H1 (cell line): ENCODE results near the gene VENTX. TPM values are rescaled to one million over a fixed set of nuclear protein-coding genes. Genes with fewer than 3 reads are reported as not detected.

Experiments
- CTCF ChIA-PET: fragments of 300-600 bp; sonication (Branson Sonifier 250); formaldehyde crosslinking; loops from one replicate; lab custom pipeline; 2021; ENCODE audit not compliant: partially characterized antibody; lab: Charles Lee
- POLR2A ChIA-PET: fragments of 300-600 bp; sonication (Branson Sonifier 250); formaldehyde crosslinking; loops from one replicate; lab custom pipeline; 2021; ENCODE audit warnings: inconsistent platforms; ENCODE audit not compliant: partially characterized antibody; lab: Charles Lee
- DNase-seq, 2 experiments: peaks; one replicate each; pipeline versions ENCODE4 v3.0.0 to v3.0.0-alpha.2; 2010 to 2022; ENCODE audit warnings: low spot score in 2 of 2, low read depth in 1 of 2, mixed read lengths in 1 of 2
- FAIRE-seq: peaks from 2 replicates; lab custom pipeline; 2011; peaks lifted over from hg19 to GRCh38; lab: Jason Lieb, UNC
- H2AFZ ChIP-seq: 2 replicates; pipeline ENCODE4 v1.8.1; 2012; ENCODE audit warnings: low read length, inconsistent platforms
- H2AK5ac ChIP-seq: 2 replicates; pipeline ENCODE4 v1.6.1; 2013; ENCODE audit warnings: low read depth, low read length
- H2BK120ac ChIP-seq: replicated peaks from 2 replicates; pipeline ENCODE3; 2013; ENCODE audit warnings: low read depth, low read length, inconsistent platforms
- H2BK12ac ChIP-seq: 2 replicates; pipeline ENCODE4 v1.6.1; 2013; ENCODE audit warnings: low read depth, low read length
- H2BK15ac ChIP-seq: 2 replicates; pipeline ENCODE4 v1.6.1; 2013; ENCODE audit warnings: low read length
- H2BK20ac ChIP-seq: 2 replicates; pipeline ENCODE4 v1.6.1; 2013; ENCODE audit warnings: low read length
- H2BK5ac ChIP-seq: 2 replicates; pipeline ENCODE4 v1.6.1; 2013; ENCODE audit warnings: low read depth, low read length
- H3K14ac ChIP-seq: 2 replicates; pipeline ENCODE4 v1.6.1; 2013; ENCODE audit warnings: inconsistent platforms; ENCODE audit not compliant: insufficient read length
- H3K18ac ChIP-seq: 2 replicates; pipeline ENCODE4 v1.6.1; 2013; ENCODE audit warnings: low read length; ENCODE audit errors: extremely low read depth
- H3K23ac ChIP-seq: 2 replicates; pipeline ENCODE4 v1.6.1; 2013; ENCODE audit warnings: inconsistent platforms; ENCODE audit not compliant: insufficient read length
- H3K23me2 ChIP-seq: 2 replicates; pipeline ENCODE4 v1.6.1; 2013; ENCODE audit warnings: low read depth, low read length
- H3K27ac ChIP-seq: 2 replicates; pipeline ENCODE4 v1.6.1; 2011; ENCODE audit warnings: low read depth, low read length, inconsistent platforms
- H3K27me3 ChIP-seq, 4 experiments: replicated peaks in 1 of 4; 1 replicate in 1 of 4; 2 replicates in 3 of 4; pipeline versions ENCODE4 v1.6.1 to v1.8.1; 2011 to 2013; ENCODE audit warnings: low read length in 3 of 4, mild to moderate bottlenecking in 3 of 4, inconsistent platforms in 2 of 4, mixed read lengths in 2 of 4, moderate library complexity in 1 of 4; ENCODE audit not compliant: control insufficient read depth in 3 of 4, insufficient read depth in 3 of 4; ENCODE audit errors: extremely low read depth in 1 of 4
- H3K36me3 ChIP-seq, 4 experiments: 2 replicates each; pipeline versions ENCODE4 v1.6.1 to v1.8.1; 2011 to 2013; ENCODE audit warnings: mild to moderate bottlenecking in 4 of 4, low read length in 3 of 4, moderate library complexity in 2 of 4, control low read depth in 1 of 4, inconsistent platforms in 1 of 4; ENCODE audit not compliant: insufficient read depth in 4 of 4, control insufficient read depth in 2 of 4
- H3K4ac ChIP-seq: replicated peaks from 2 replicates; pipeline ENCODE3; 2013; ENCODE audit warnings: low read length, low read depth, mixed read lengths, inconsistent platforms; ENCODE audit not compliant: insufficient read length
- H3K4me1 ChIP-seq, 4 experiments: replicated peaks in 1 of 4; 1 replicate in 1 of 4; 2 replicates in 3 of 4; pipeline versions ENCODE4 v1.6.1 to v1.8.1; 2011 to 2013; ENCODE audit warnings: low read length in 3 of 4, inconsistent platforms in 2 of 4, mixed read lengths in 1 of 4; ENCODE audit not compliant: insufficient read depth in 4 of 4, control insufficient read depth in 3 of 4
- H3K4me2 ChIP-seq, 2 experiments: 2 replicates each; pipeline versions ENCODE4 v1.6.1 to v1.8.1; 2011 to 2013; ENCODE audit warnings: low read depth in 2 of 2, low read length in 2 of 2, control low read depth in 1 of 2, inconsistent platforms in 1 of 2, mild to moderate bottlenecking in 1 of 2; ENCODE audit not compliant: insufficient read depth in 1 of 2
- H3K4me3 ChIP-seq, 4 experiments: fragments of 200-600, 300-600 bp in 1 of 4; sonication (generic), shearing (Covaris generic), sonication (Bioruptor Twin) in 1 of 4; 2 replicates each; pipeline versions ENCODE4 v1.5.1 to v1.8.1; 2011 to 2016; ENCODE audit warnings: low read length in 4 of 4, low read depth in 3 of 4, control low read depth in 2 of 4, inconsistent platforms in 2 of 4, mild to moderate bottlenecking in 2 of 4, mixed read lengths in 1 of 4, moderate library complexity in 1 of 4; ENCODE audit not compliant: insufficient read depth in 2 of 4; ENCODE audit errors: extremely low read depth in 1 of 4
- H3K56ac ChIP-seq: replicated peaks from 2 replicates; pipeline ENCODE3; 2013; ENCODE audit warnings: low read depth, mild to moderate bottlenecking, mixed read lengths, low read length, inconsistent platforms; ENCODE audit not compliant: insufficient read length
- H3K79me1 ChIP-seq: 2 replicates; pipeline ENCODE4 v1.6.1; 2013; ENCODE audit warnings: low read depth, low read length, control low read depth
- H3K79me2 ChIP-seq, 2 experiments: 2 replicates each; pipeline versions ENCODE4 v1.6.1 to v1.8.1; 2012 to 2013; ENCODE audit warnings: low read length in 2 of 2, mild to moderate bottlenecking in 2 of 2, inconsistent platforms in 1 of 2; ENCODE audit not compliant: insufficient read depth in 2 of 2, control insufficient read depth in 1 of 2
- H3K9ac ChIP-seq, 4 experiments: replicated peaks in 1 of 4; 1 replicate in 1 of 4; 2 replicates in 3 of 4; pipeline versions ENCODE4 v1.6.1 to v1.8.1; 2011 to 2013; ENCODE audit warnings: low read depth in 3 of 4, low read length in 3 of 4, control low read depth in 2 of 4, mild to moderate bottlenecking in 2 of 4, moderate library complexity in 2 of 4, inconsistent platforms in 1 of 4; ENCODE audit errors: extremely low read depth in 1 of 4
- H3K9me3 ChIP-seq, 2 experiments: 2 replicates each; pipeline versions ENCODE4 v1.6.1 to v1.8.1; 2012 to 2013; ENCODE audit warnings: mild to moderate bottlenecking in 2 of 2, moderate library complexity in 2 of 2, control low read depth in 1 of 2, inconsistent platforms in 1 of 2, low read depth in 1 of 2, low read length in 1 of 2, mixed read lengths in 1 of 2; ENCODE audit not compliant: insufficient read depth in 2 of 2
- H4K20me1 ChIP-seq, 2 experiments: replicated peaks in 1 of 2; 2 replicates each; pipeline versions ENCODE3 to v1.8.1; 2011 to 2013; ENCODE audit warnings: inconsistent platforms in 2 of 2, low read length in 2 of 2, mild to moderate bottlenecking in 1 of 2; ENCODE audit not compliant: insufficient read depth in 2 of 2, control insufficient read depth in 1 of 2
- H4K5ac ChIP-seq: 2 replicates; pipeline ENCODE4 v1.6.1; 2013; ENCODE audit warnings: low read length, low read depth, mixed read lengths, inconsistent platforms; ENCODE audit not compliant: insufficient read length
- H4K8ac ChIP-seq: 2 replicates; pipeline ENCODE4 v1.8.0; 2013; ENCODE audit warnings: mild to moderate bottlenecking, moderate library complexity, low read length, inconsistent platforms; ENCODE audit not compliant: insufficient read depth; ENCODE audit errors: extremely low read depth
- H4K91ac ChIP-seq: replicated peaks from 2 replicates; pipeline ENCODE3; 2013; ENCODE audit warnings: low read length, mixed read lengths, inconsistent platforms; ENCODE audit not compliant: insufficient read length
- RAD21 ChIP-seq, 2 experiments: IDR thresholded peaks in 1 of 2; conservative IDR thresholded peaks in 1 of 2; 2 replicates each; pipeline ENCODE4 v1.6.1; 2011; ENCODE audit warnings: low read depth in 2 of 2, low read length in 2 of 2, improper control_type of control experiment in 1 of 2, inconsistent platforms in 1 of 2, mild to moderate bottlenecking in 1 of 2, moderate library complexity in 1 of 2
- RFX5 ChIP-seq: IDR thresholded peaks from 2 replicates; pipeline ENCODE4 v1.6.1; 2011; ENCODE audit warnings: low read depth, low read length, improper control_type of control experiment, borderline replicate concordance
- WGBS, 2 experiments: shearing (Covaris generic) in 1 of 2; methylation state at CpG; one replicate each; pipeline versions ENCODE4 v1.1.6 to v1.1.7; 2013 to 2015; ENCODE audit warnings: low lambda C conversion rate in 2 of 2, mixed read lengths in 2 of 2, inconsistent platforms in 1 of 2, low coverage in 1 of 2, missing lambda C conversion rate in 1 of 2; ENCODE audit not compliant: insufficient replicate concordance in 2 of 2, insufficient coverage in 1 of 2, insufficient read length in 1 of 2; ENCODE audit errors: extremely low coverage in 1 of 2, missing lambda C conversion rate in 1 of 2; 5-methylcytosine and 5-hydroxymethylcytosine counted together
- polyA plus RNA-seq, 7 experiments: library from polyadenylated mRNA; depleted of rRNA in 3 of 7; stranded (reverse) in 5 of 7; unstranded in 2 of 7; fragments of >200 nt in 5 of 7; fragments of 200-250 nt in 2 of 7; gene quantifications; 1 replicate in 5 of 7; 2 replicates in 1 of 7; 4 replicates in 1 of 7; pipeline versions ENCODE4 v1.2.1 to v1.2.3, GENCODE V29; 2011 to 2013; ENCODE audit warnings: missing spikeins in 2 of 7, mixed read lengths in 2 of 7
- total RNA-seq: library from RNA; stranded (reverse); fragmentation: NEBNext Ultra II Directional; extraction: Animal tissue kit (Norgen Biotek cat#: 25700); gene quantifications from 2 replicates; pipeline ENCODE4 v1.2.1, GENCODE V29; 2021
- TF ChIP-seq, protein P1 (sequence below): IDR thresholded peaks from 2 replicates; pipeline ENCODE4 v1.6.1; 2011; ENCODE audit warnings: low read depth, mild to moderate bottlenecking, low read length; ENCODE audit not compliant: insufficient read depth
- TF ChIP-seq, protein P2 (sequence below): IDR thresholded peaks from 2 replicates; pipeline ENCODE4 v1.6.1; 2012; ENCODE audit warnings: inconsistent platforms
- TF ChIP-seq, protein P3 (sequence below), 3 experiments: IDR thresholded peaks; 1 replicate in 2 of 3; 2 replicates in 1 of 3; pipeline versions ENCODE4 v1.5.1 to v1.6.1; 2011; ENCODE audit warnings: low read length in 3 of 3, mild to moderate bottlenecking in 3 of 3, inconsistent platforms in 2 of 3, low read depth in 1 of 3, moderate library complexity in 1 of 3; ENCODE audit not compliant: insufficient read depth in 1 of 3; ENCODE audit errors: control extremely low read depth in 1 of 3

The VENTX gene
- total and polyA plus RNA-seq, 2 of the 8 experiments (the other 6 are each of a cell fraction or from before 2014, with no cell fraction given): 5.6 TPM

DNA sequence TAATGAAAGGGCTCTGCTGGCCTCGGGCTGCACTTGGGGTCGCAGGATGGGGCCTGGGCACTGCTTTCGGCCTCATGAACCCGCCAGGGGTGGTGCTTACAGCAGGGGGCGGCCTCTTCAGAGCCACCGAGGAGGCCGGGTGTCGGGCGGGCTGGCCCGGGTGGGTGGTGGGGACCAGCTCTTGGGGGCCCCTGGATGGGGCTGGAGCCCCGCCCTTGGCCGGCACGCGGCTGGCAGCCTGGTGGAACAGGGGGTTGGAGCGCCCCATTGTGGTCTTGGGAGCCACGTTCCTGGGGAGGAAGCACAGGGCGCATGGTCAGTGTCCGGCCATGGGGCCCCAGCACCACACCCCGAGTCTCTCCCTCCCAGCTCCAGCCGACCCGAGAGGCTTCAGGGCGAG is 30.2 kb downstream of the VENTX start:
- no peaks in the 10 kb centered on the region for H3K36me3 ChIP-seq
- no peak overlapping the region for H2BK5ac ChIP-seq
- no peaks in the 10 kb centered on the region for H3K79me1 ChIP-seq
- no peak overlapping the region for H3K4me2 ChIP-seq
- H3K79me2 ChIP-seq: no peaks in the 10 kb centered on the region
- H3K9ac ChIP-seq: no peak overlapping the region
- WGBS, 2 experiments: 88% methylated on average over 17 of the region's 22 CpGs; no CpG with 5 or more reads in 1 of the 2 experiments
- no peak overlapping the region for H3K14ac ChIP-seq
- H3K27ac ChIP-seq: no peak overlapping the region
- no peak overlapping the region for H2AK5ac ChIP-seq
- DNase-seq (no peak), FAIRE-seq (no peak)
- H2BK12ac ChIP-seq: no peak overlapping the region
- ChIA-PET CTCF (interaction anchor here (0.9 to 2.5 kb wide), 4 partner anchors 8 to 123 kb away, joined by 3 to 15 read pairs (median 4); partner anchors contain the start of gene ADAM8), POLR2A (interaction anchor here (0.6 to 2.6 kb wide), 7 partner anchors 8 to 306 kb away, joined by 3 to 11 read pairs (median 4); no protein-coding TSS in a partner anchor)
- H4K91ac ChIP-seq: no peak overlapping the region
- H3K18ac ChIP-seq: 0 out of 2 replicates have a peak overlapping the region, but pooled peaks have one; percentile 32
- no peaks in the 10 kb centered on the region for H3K23me2 ChIP-seq
- H4K5ac ChIP-seq: no peak overlapping the region
- H2BK120ac ChIP-seq: no peak overlapping the region
- no peak overlapping the region for H2BK15ac ChIP-seq
- TF ChIP-seq, protein P1, sequence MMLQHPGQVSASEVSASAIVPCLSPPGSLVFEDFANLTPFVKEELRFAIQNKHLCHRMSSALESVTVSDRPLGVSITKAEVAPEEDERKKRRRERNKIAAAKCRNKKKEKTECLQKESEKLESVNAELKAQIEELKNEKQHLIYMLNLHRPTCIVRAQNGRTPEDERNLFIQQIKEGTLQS: no peak
- TF ChIP-seq RAD21 (IDR thresholded peaks at IDR 0.05 in 1 of 2, conservative IDR thresholded peaks at IDR 0.05 in 1 of 2; ENCODE audit: low read depth in 2 of 2, low read length in 2 of 2): peak; percentile 35 to 60; a peak in 3 of 4 replicates
- TF ChIP-seq, protein P2, sequence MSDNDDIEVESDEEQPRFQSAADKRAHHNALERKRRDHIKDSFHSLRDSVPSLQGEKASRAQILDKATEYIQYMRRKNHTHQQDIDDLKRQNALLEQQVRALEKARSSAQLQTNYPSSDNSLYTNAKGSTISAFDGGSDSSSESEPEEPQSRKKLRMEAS: 0 out of 2 replicates have a peak, but pooled peaks have one; percentile 37
- no peak for TF ChIP-seq RFX5
- TF ChIP-seq, protein P3, sequence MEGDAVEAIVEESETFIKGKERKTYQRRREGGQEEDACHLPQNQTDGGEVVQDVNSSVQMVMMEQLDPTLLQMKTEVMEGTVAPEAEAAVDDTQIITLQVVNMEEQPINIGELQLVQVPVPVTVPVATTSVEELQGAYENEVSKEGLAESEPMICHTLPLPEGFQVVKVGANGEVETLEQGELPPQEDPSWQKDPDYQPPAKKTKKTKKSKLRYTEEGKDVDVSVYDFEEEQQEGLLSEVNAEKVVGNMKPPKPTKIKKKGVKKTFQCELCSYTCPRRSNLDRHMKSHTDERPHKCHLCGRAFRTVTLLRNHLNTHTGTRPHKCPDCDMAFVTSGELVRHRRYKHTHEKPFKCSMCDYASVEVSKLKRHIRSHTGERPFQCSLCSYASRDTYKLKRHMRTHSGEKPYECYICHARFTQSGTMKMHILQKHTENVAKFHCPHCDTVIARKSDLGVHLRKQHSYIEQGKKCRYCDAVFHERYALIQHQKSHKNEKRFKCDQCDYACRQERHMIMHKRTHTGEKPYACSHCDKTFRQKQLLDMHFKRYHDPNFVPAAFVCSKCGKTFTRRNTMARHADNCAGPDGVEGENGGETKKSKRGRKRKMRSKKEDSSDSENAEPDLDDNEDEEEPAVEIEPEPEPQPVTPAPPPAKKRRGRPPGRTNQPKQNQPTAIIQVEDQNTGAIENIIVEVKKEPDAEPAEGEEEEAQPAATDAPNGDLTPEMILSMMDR (IDR thresholded peaks at IDR 0.05; ENCODE audit: control extremely low read depth in 1 of 3, insufficient read depth in 1 of 3, low read depth in 1 of 3, low read length in 3 of 3): peak in 2 of 3 experiments; percentile 11 to 29; a peak in 3 of 4 replicates
- no peak overlapping the region for H3K4me3 ChIP-seq
- H3K4ac ChIP-seq: no peak overlapping the region
- H3K56ac ChIP-seq: no peak overlapping the region
- no peak overlapping the region for H4K8ac ChIP-seq
- H2BK20ac ChIP-seq: no peak overlapping the region
- peaks cover 0 to 3% (median 0%) of the 10 kb centered on the region in 4 experiments; a peak in 4 of 7 replicates for H3K4me1 ChIP-seq
- 0 out of 2 replicates have a peak overlapping the region, but pooled peaks have one; percentile 45 for H2AFZ ChIP-seq
- peaks cover 0 to 1% of the 10 kb centered on the region in 2 experiments for H4K20me1 ChIP-seq
- H3K27me3 ChIP-seq: peaks cover 0 to 7% (median 3%) of the 10 kb centered on the region in 4 experiments; a peak in 5 of 7 replicates
- no peaks in the 10 kb centered on the region for H3K9me3 ChIP-seq
- H3K23ac ChIP-seq: no peak overlapping the region
